HepG2 (cell line): ENCODE data around the gene HAUS5. TPM values are rescaled to one million over a fixed set of nuclear protein-coding genes. Genes with fewer than 3 reads are reported as not detected.

Source experiments
- ATAC-seq: fragments of 200-7000 bp; cut with Tn5 transposase; 3 replicates; pipeline ENCODE4 v1.9.1; 2020; ENCODE audit warnings: mild to moderate bottlenecking, moderate library complexity
- BruUV-seq: library from RNA; stranded (reverse); fragments of 400-500 nt; replicated peaks from 2 replicates; lab custom pipeline; 2021; lab: Mats Ljungman, UMichigan
- CTCF ChIA-PET: fragments of 300-600 bp; formaldehyde crosslinking; extraction: SDS; loops from one replicate; lab custom pipeline; 2021; ENCODE audit warnings: low total read pairs, inconsistent platforms, low intra/inter-chr PET ratio; lab: Yijun Ruan, JAX
- POLR2A ChIA-PET: fragments of 350-600 bp; sonication (Branson Sonifier 250); formaldehyde crosslinking; loops from one replicate; lab custom pipeline; 2020; ENCODE audit warnings: antibody characterized with exemption, inconsistent platforms; lab: Yijun Ruan, JAX
- DNase-seq: peaks from one replicate; pipeline ENCODE4 v3.0.0-alpha.2; 2015; ENCODE audit warnings: low spot score
- FAIRE-seq: peaks from 3 replicates; lab custom pipeline; 2011; peaks lifted over from hg19 to GRCh38; lab: Jason Lieb, UNC
- H2AFZ ChIP-seq: one replicate; pipeline ENCODE4 v1.6.1; 2011; ENCODE audit warnings: low read length, inconsistent platforms
- H3K27ac ChIP-seq: fragments of 300-600 bp; 3 replicates; pipeline ENCODE4 v1.8.0; 2011; ENCODE audit warnings: mixed run types, mild to moderate bottlenecking, mixed read lengths, low read length, inconsistent platforms; ENCODE audit not compliant: insufficient read depth; ENCODE audit errors: extremely low read length
- H3K27me3 ChIP-seq, 2 experiments: fragments of 200-600 bp in 1 of 2; 2 replicates in 1 of 2; 3 replicates in 1 of 2; pipeline versions ENCODE4 v1.6.0 to v1.8.0; 2011; ENCODE audit warnings: low read length in 2 of 2, mild to moderate bottlenecking in 2 of 2, moderate library complexity in 2 of 2, inconsistent platforms in 1 of 2; ENCODE audit not compliant: insufficient read depth in 2 of 2, control insufficient read depth in 1 of 2
- H3K36me3 ChIP-seq, 2 experiments: fragments of 200-600 bp in 1 of 2; replicated peaks in 1 of 2; 2 replicates in 1 of 2; 3 replicates in 1 of 2; pipeline versions ENCODE4 v1.5.1 to v1.8.0; 2011; ENCODE audit warnings: low read length in 2 of 2, inconsistent platforms in 1 of 2; ENCODE audit not compliant: insufficient read depth in 2 of 2, control insufficient read depth in 1 of 2
- H3K4me1 ChIP-seq: 2 replicates; pipeline ENCODE4 v1.5.1; 2012; ENCODE audit warnings: low read length, inconsistent platforms; ENCODE audit not compliant: insufficient read depth
- H3K4me2 ChIP-seq: 2 replicates; pipeline ENCODE4 v1.6.0; 2011; ENCODE audit warnings: low read depth, low read length, inconsistent platforms
- H3K4me3 ChIP-seq, 3 experiments: fragments of 200-600 bp in 1 of 3; sonication (generic), shearing (Covaris generic) in 1 of 3; replicated peaks in 1 of 3; 2 replicates each; pipeline ENCODE4 v1.5.1; 2011 to 2016; ENCODE audit warnings: low read length in 3 of 3, inconsistent platforms in 2 of 3, low read depth in 2 of 3, mild to moderate bottlenecking in 2 of 3, control low read depth in 1 of 3, mixed read lengths in 1 of 3; ENCODE audit not compliant: insufficient read depth in 1 of 3
- H3K79me2 ChIP-seq: one replicate; pipeline ENCODE4 v1.6.1; 2011; ENCODE audit warnings: low read length, inconsistent platforms; ENCODE audit not compliant: insufficient read depth
- H3K9ac ChIP-seq: 2 replicates; pipeline ENCODE4 v1.6.0; 2011; ENCODE audit warnings: mild to moderate bottlenecking, low read depth, low read length, inconsistent platforms; ENCODE audit not compliant: insufficient read depth
- H3K9me3 ChIP-seq: 2 replicates; pipeline ENCODE4 v1.5.1; 2012; ENCODE audit warnings: mild to moderate bottlenecking, low read length
- H4K20me1 ChIP-seq: 2 replicates; pipeline ENCODE4 v1.6.0; 2011; ENCODE audit warnings: inconsistent platforms, mild to moderate bottlenecking, low read length, moderate library complexity; ENCODE audit not compliant: insufficient read depth
- AGO2 ChIP-seq: fragments of 200-400 bp; formaldehyde crosslinking; optimal IDR thresholded peaks from 2 replicates; pipeline ENCODE3; 2017; ENCODE audit warnings: mild to moderate bottlenecking, low read depth, low read length, moderate library complexity
- ATF5 ChIP-seq: sonication (generic); formaldehyde crosslinking; IDR thresholded peaks from 2 replicates; pipeline ENCODE4 v1.4.0; 2020; ENCODE audit warnings: mild to moderate bottlenecking, low read depth, missing genetic modification reagents
- GABPA ChIP-seq, 2 experiments: IDR thresholded peaks; 2 replicates each; pipeline ENCODE4 v1.6.1; 2011 to 2016; ENCODE audit warnings: low read depth in 2 of 2, low read length in 1 of 2, missing biosample characterization in 1 of 2, missing genetic modification characterization in 1 of 2
- RBFOX2 ChIP-seq: fragments of 200-400 bp; formaldehyde crosslinking; IDR thresholded peaks from 2 replicates; pipeline ENCODE4 v1.6.1; 2017; ENCODE audit warnings: low read depth, mild to moderate bottlenecking, low read length
- SUZ12 ChIP-seq: fragments of 150-350 bp; IDR thresholded peaks from 2 replicates; pipeline ENCODE4 v1.6.1; 2014; ENCODE audit warnings: low read depth, low read length
- ZKSCAN8 ChIP-seq: IDR thresholded peaks from 2 replicates; pipeline ENCODE4 v1.6.1; 2016; ENCODE audit warnings: borderline replicate concordance, missing genetic modification reagents, missing compliant biosample characterization
- ZNF10 ChIP-seq: sonication (generic); formaldehyde crosslinking; IDR thresholded peaks from 2 replicates; pipeline ENCODE4 v1.4.0; 2020; ENCODE audit warnings: mild to moderate bottlenecking, low read depth, missing genetic modification reagents, borderline replicate concordance
- WGBS: methylation state at CpG from one replicate; pipeline ENCODE4 v1.1.6; 2017; ENCODE audit warnings: low lambda C conversion rate; 5-methylcytosine and 5-hydroxymethylcytosine counted together
- in situ Hi-C: cut with HindIII; loops from 2 replicates; pipeline ENCODE4 v1.10.0; 2017; ENCODE audit warnings: low pct_unique_long_range_greater_than_20kb; ENCODE audit not compliant: extremely low pct_ligation_motif_present
- intact Hi-C: fragments of 100-400 bp; cut with micrococcal nuclease; formaldehyde crosslinking; loops from one replicate; pipeline ENCODE4 v1.10.0; 2022; ENCODE audit not compliant: unreplicated experiment
- polyA plus RNA-seq, 8 experiments: library from polyadenylated mRNA; depleted of rRNA in 3 of 8; stranded (reverse) in 7 of 8; unstranded in 1 of 8; fragments of >200 nt; fragmentation: Illumina TruSeq in 4 of 8; extraction: Trizol in 4 of 8; gene quantifications; 2 replicates each; pipeline versions ENCODE4 v1.2.1 to v1.2.3, GENCODE V29; 2011 to 2016; ENCODE audit warnings: low read depth in 4 of 8, missing spikeins in 1 of 8, mixed read lengths in 1 of 8; ENCODE audit not compliant: insufficient read depth in 1 of 8
- total RNA-seq, 5 experiments: library from RNA; depleted of rRNA; stranded (reverse); fragments of >200 nt; fragmentation: Illumina TruSeq; extraction: Trizol; gene quantifications; 2 replicates each; pipeline ENCODE4 v1.2.3, GENCODE V29; 2016; ENCODE audit warnings: low read depth in 1 of 5
- TF ChIP-seq, protein P1 (sequence below): sonication (generic); formaldehyde crosslinking; IDR thresholded peaks from one replicate; pipeline ENCODE4 v1.5.1; 2020; ENCODE audit warnings: mild to moderate bottlenecking, missing genetic modification reagents; ENCODE audit errors: not compliant biosample characterization

Gene HAUS5
- total and polyA plus RNA-seq, 2 of the 13 experiments (the other 11 are each of a cell fraction or from before 2014, with no cell fraction given) = 10.3 to 17.7 TPM

- in situ Hi-C loops (no loop called here), intact Hi-C loops (no loop called here)
- WGBS = 94% methylated on average over 18 of the region's 29 CpGs
- no peak overlapping the region for H2AFZ ChIP-seq
- no peak overlapping the region for H3K4me3 ChIP-seq
- no peak overlapping the region for H3K27ac ChIP-seq
- H3K36me3 ChIP-seq = peaks cover 25 to 61% of the 10 kb centered on the region in 2 experiments
- peaks cover 11% of the 10 kb centered on the region for H3K4me1 ChIP-seq
- no peaks in the 10 kb centered on the region; a peak in 1 of 5 replicates for H3K27me3 ChIP-seq
- TF ChIP-seq RBFOX2 = peak; percentile 38; the same call in 1 of the 2 replicates
- TF ChIP-seq AGO2 = peak; percentile 58
- TF ChIP-seq SUZ12 = no peak
- no peak for DNase-seq
- no peak for ATAC-seq
- H3K9ac ChIP-seq = no peak overlapping the region
- H3K9me3 ChIP-seq = no peaks in the 10 kb centered on the region
- BruUV-seq = no TSS peak
- CTCF ChIA-PET = no interaction called here
- FAIRE-seq = no peak
- H3K79me2 ChIP-seq = peaks cover 10% of the 10 kb centered on the region
- POLR2A ChIA-PET = no interaction called here
- no peaks in the 10 kb centered on the region for H4K20me1 ChIP-seq
- H3K4me2 ChIP-seq = no peak overlapping the region
Measured at GRCh38 chr19:35633727-35634440, 21.3 kb downstream of the HAUS5 start.

DNA sequence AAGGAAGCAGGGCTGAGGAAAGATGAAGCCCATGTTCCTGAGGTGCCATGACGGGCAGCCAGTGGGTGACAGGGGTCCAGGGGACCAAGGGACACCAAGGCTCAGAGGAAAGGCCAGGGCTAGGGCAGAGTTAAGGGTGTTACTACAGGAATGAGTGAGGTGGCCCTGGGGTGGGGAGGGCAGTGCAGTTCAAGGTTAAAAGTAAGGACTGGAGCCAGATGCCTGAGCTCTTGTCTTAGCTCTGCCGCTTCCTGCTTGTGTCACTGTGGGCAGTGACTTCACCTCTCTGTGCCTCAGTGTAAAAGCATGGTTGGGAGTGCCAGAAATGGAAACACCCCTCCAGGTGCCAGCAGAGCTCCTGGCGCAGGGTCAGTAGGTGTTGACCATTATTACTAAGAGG lies 24.1 kb downstream of the HAUS5 start:
- no peak overlapping the region for H3K27ac ChIP-seq
- no peak overlapping the region for H3K4me3 ChIP-seq
- intact Hi-C loops = no loop called here
- H4K20me1 ChIP-seq = no peaks in the 10 kb centered on the region
- H3K79me2 ChIP-seq = no peaks in the 10 kb centered on the region
- DNase-seq (no peak), ATAC-seq (no peak), FAIRE-seq (no peak)
- 98% methylated on average over 3 of the region's 3 CpGs for WGBS
- CTCF ChIA-PET = no interaction called here
- in situ Hi-C loops = no loop called here
- no TSS peak for BruUV-seq
- H3K36me3 ChIP-seq = peaks cover 15 to 50% of the 10 kb centered on the region in 2 experiments
- no peak overlapping the region for H3K9ac ChIP-seq
- H3K9me3 ChIP-seq = no peaks in the 10 kb centered on the region
- peaks cover 9% of the 10 kb centered on the region; the same call in 1 of the 2 replicates for H3K4me1 ChIP-seq
- no peak overlapping the region for H2AFZ ChIP-seq
- POLR2A ChIA-PET = interaction anchor here (1.1 kb wide), 1 partner anchor 79 kb away, joined by 3 read pairs; no protein-coding TSS in a partner anchor
- H3K4me2 ChIP-seq = no peak overlapping the region
- no peaks in the 10 kb centered on the region for H3K27me3 ChIP-seq
- TF ChIP-seq ZKSCAN8 (CRISPR knock-in tag) = no peak
- no peak for TF ChIP-seq ATF5
- no peak for TF ChIP-seq ZNF10 (CRISPR knock-in tag)
- no peak for TF ChIP-seq GABPA (IDR thresholded peaks at IDR 0.05; ENCODE audit: low read depth, low read length)
- no peak for TF ChIP-seq GABPA (CRISPR knock-in tag; IDR thresholded peaks at IDR 0.05; ENCODE audit: low read depth)
- TF ChIP-seq, protein P1, sequence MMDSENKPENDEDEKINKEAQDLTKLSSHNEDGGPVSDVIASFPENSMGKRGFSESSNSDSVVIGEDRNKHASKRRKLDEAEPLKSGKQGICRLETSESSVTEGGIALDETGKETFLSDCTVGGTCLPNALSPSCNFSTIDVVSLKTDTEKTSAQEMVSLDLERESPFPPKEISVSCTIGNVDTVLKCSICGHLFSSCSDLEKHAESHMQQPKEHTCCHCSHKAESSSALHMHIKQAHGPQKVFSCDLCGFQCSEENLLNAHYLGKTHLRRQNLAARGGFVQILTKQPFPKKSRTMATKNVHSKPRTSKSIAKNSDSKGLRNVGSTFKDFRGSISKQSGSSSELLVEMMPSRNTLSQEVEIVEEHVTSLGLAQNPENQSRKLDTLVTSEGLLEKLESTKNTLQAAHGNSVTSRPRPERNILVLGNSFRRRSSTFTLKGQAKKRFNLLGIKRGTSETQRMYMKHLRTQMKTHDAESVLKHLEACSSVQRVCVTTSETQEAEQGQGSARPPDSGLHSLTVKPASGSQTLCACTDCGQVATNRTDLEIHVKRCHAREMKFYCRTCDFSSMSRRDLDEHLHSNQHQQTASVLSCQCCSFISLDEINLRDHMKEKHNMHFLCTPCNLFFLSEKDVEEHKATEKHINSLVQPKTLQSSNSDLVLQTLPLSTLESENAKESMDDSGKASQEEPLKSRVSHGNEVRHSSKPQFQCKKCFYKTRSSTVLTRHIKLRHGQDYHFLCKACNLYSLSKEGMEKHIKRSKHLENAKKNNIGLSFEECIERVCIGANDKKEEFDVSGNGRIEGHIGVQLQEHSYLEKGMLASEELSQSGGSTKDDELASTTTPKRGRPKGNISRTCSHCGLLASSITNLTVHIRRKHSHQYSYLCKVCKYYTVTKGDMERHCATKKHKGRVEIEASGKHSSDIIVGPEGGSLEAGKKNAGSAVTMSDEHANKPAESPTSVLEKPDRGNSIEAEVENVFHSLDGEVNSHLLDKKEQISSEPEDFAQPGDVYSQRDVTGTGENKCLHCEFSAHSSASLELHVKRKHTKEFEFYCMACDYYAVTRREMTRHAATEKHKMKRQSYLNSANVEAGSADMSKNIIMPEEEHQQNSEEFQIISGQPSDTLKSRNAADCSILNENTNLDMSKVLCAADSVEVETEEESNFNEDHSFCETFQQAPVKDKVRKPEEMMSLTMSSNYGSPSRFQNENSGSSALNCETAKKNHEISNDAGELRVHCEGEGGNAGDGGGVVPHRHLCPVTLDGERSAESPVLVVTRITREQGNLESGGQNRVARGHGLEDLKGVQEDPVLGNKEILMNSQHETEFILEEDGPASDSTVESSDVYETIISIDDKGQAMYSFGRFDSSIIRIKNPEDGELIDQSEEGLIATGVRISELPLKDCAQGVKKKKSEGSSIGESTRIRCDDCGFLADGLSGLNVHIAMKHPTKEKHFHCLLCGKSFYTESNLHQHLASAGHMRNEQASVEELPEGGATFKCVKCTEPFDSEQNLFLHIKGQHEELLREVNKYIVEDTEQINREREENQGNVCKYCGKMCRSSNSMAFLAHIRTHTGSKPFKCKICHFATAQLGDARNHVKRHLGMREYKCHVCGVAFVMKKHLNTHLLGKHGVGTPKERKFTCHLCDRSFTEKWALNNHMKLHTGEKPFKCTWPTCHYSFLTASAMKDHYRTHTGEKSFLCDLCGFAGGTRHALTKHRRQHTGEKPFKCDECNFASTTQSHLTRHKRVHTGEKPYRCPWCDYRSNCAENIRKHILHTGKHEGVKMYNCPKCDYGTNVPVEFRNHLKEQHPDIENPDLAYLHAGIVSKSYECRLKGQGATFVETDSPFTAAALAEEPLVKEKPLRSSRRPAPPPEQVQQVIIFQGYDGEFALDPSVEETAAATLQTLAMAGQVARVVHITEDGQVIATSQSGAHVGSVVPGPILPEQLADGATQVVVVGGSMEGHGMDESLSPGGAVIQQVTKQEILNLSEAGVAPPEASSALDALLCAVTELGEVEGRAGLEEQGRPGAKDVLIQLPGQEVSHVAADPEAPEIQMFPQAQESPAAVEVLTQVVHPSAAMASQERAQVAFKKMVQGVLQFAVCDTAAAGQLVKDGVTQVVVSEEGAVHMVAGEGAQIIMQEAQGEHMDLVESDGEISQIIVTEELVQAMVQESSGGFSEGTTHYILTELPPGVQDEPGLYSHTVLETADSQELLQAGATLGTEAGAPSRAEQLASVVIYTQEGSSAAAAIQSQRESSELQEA (CRISPR knock-in tag) = no peak
